Endodermal cell (in vitro differentiated cells): ENCODE data around the gene AIRE. TPM values are rescaled to one million over a fixed set of nuclear protein-coding genes. Genes with fewer than 3 reads are reported as not detected.
A peak's percentile ranks its signal among the peaks of the same experiment; 100 is the strongest.
"Not testable (repeated sequence)": the region's sequence is repeated elsewhere in the genome, so short reads cannot be mapped to it uniquely, and the experiment has no call there.

Experiments used
- DNase-seq: peaks from one replicate; pipeline ENCODE4 v3.0.0-alpha.2; 2017
- H3K27ac ChIP-seq: 2 replicates; pipeline ENCODE4 v1.5.1; 2013; ENCODE audit warnings: mild to moderate bottlenecking, low read depth, low read length, moderate library complexity
- H3K27me3 ChIP-seq: 2 replicates; pipeline ENCODE4 v1.6.1; 2013; ENCODE audit warnings: mild to moderate bottlenecking, low read length, moderate library complexity; ENCODE audit not compliant: insufficient read depth, control insufficient read depth, poor library complexity, severe bottlenecking
- H3K36me3 ChIP-seq: 2 replicates; pipeline ENCODE4 v1.7.0; 2013; ENCODE audit warnings: mild to moderate bottlenecking, low read length, moderate library complexity; ENCODE audit not compliant: control insufficient read depth, insufficient read depth
- H3K4me1 ChIP-seq: one replicate; pipeline ENCODE4 v1.7.0; 2013; ENCODE audit warnings: low read length; ENCODE audit not compliant: control insufficient read depth, insufficient read depth
- H3K4me3 ChIP-seq: 2 replicates; pipeline ENCODE4 v1.5.1; 2013; ENCODE audit warnings: mild to moderate bottlenecking, low read length, moderate library complexity
- H3K9ac ChIP-seq: 2 replicates; pipeline ENCODE4 v1.6.1; 2013; ENCODE audit warnings: mild to moderate bottlenecking, low read length, moderate library complexity; ENCODE audit not compliant: poor library complexity, severe bottlenecking; ENCODE audit errors: extremely low read depth
- H3K9me3 ChIP-seq: 2 replicates; pipeline ENCODE4 v1.6.1; 2013; ENCODE audit warnings: mild to moderate bottlenecking, low read length, moderate library complexity; ENCODE audit not compliant: control insufficient read depth
- H3K27ac Mint-ChIP-seq: 2 replicates; pipeline ENCODE4 v1.8.0; 2020; ENCODE audit warnings: mixed read lengths
- H3K27me3 Mint-ChIP-seq: 2 replicates; pipeline ENCODE4 v1.8.0; 2021; ENCODE audit warnings: mild to moderate bottlenecking, mixed read lengths; ENCODE audit not compliant: insufficient read depth
- H3K36me3 Mint-ChIP-seq: 2 replicates; pipeline ENCODE4 v1.8.0; 2020; ENCODE audit warnings: low read depth, mixed read lengths
- H3K4me1 Mint-ChIP-seq: 2 replicates; pipeline ENCODE4 v1.8.0; 2020; ENCODE audit warnings: mixed read lengths
- H3K4me3 Mint-ChIP-seq: 2 replicates; pipeline ENCODE4 v1.8.0; 2020; ENCODE audit warnings: mild to moderate bottlenecking, moderate library complexity, mixed read lengths
- H3K9me3 Mint-ChIP-seq: 2 replicates; pipeline ENCODE4 v1.8.0; 2020; ENCODE audit warnings: mild to moderate bottlenecking, mixed read lengths
- CTCF ChIP-seq: fragments of 200-600 bp; sonication (generic); conservative IDR thresholded peaks from 2 replicates; pipeline ENCODE4 v1.5.0; 2021; ENCODE audit warnings: antibody characterized with exemption, mild to moderate bottlenecking
- WGBS, 2 experiments: methylation state at CpG; one replicate each; pipeline versions ENCODE4 v1.1.5 to v1.1.7; 2013; ENCODE audit warnings: missing lambda C conversion rate in 2 of 2, mixed read lengths in 1 of 2; ENCODE audit not compliant: insufficient coverage in 1 of 2, insufficient read length in 1 of 2; 5-methylcytosine and 5-hydroxymethylcytosine counted together
- total RNA-seq, 2 donors: library from RNA; stranded (reverse); fragmentation: NEBNext Ultra II Directional in 1 of 2; extraction: Animal tissue kit (Norgen Biotek cat#: 25700) in 1 of 2; gene quantifications; 2 replicates in 1 of 2; 3 replicates in 1 of 2; pipeline ENCODE4 v1.2.1, GENCODE V29; 2021

The AIRE gene
- total RNA-seq, 2 donors from 2014 or later, result 1.2 to 2.7 TPM

GRCh38 chr21:44338971-44339910 is 53.6 kb downstream of the AIRE start, which contains the start of gene CFAP410:
Gene CFAP410, minus strand, starts transcription at chr21:44339390. Its CDS starts 196 bp downstream, at chr21:44339194.
- peaks cover 12% of the 10 kb centered on the region for H3K36me3 Mint-ChIP-seq
- peak; percentile 97 for DNase-seq
- peaks cover 44% of the 10 kb centered on the region for H3K9me3 Mint-ChIP-seq
- peaks cover 8% of the 10 kb centered on the region for H3K9me3 ChIP-seq
- H3K36me3 ChIP-seq, result peaks cover 10% of the 10 kb centered on the region
- H3K27me3 ChIP-seq, result no peaks in the 10 kb centered on the region
- H3K4me1 ChIP-seq, result peaks cover 22% of the 10 kb centered on the region
- no peaks in the 10 kb centered on the region for H3K27me3 Mint-ChIP-seq
- peak within 1 kb of the TSS; percentile 71 for H3K4me3 Mint-ChIP-seq
- WGBS, 2 experiments, result 3 to 4% methylated on average over 50 to 88 of the region's 90 CpGs
- H3K27ac Mint-ChIP-seq, result peak within 1 kb of the TSS; percentile 96
- TF ChIP-seq CTCF, result no peak
- peak within 1 kb of the TSS; percentile 92 for H3K4me3 ChIP-seq
- peaks cover 46% of the 10 kb centered on the region for H3K4me1 Mint-ChIP-seq
- H3K9ac ChIP-seq, result peak within 1 kb of the TSS; percentile 97
- H3K27ac ChIP-seq, result peak within 1 kb of the TSS; percentile 99

- Histone ChIP-seq H3K4me1 (peaks cover 22% of the 10 kb centered on the region), H3K27ac (peak overlapping the region; percentile 79), H3K9ac (peak overlapping the region; percentile 88), H3K4me3 (peak overlapping the region; percentile 25), H3K9me3 (peaks cover 26% of the 10 kb centered on the region)
- H3K4me3 Mint-ChIP-seq, result peak overlapping the region; percentile 27
- H3K27ac Mint-ChIP-seq, result peak overlapping the region; percentile 98
- not testable (repeated sequence) for H3K36me3 Mint-ChIP-seq, H3K27me3 ChIP-seq, H3K36me3 ChIP-seq, H3K27me3 Mint-ChIP-seq
- peaks cover 56% of the 10 kb centered on the region for H3K9me3 Mint-ChIP-seq
- WGBS, 2 experiments, result 45 to 75% methylated on average over 11 to 12 of the region's 12 CpGs
- peak; percentile 80 for DNase-seq
- peaks cover 51% of the 10 kb centered on the region for H3K4me1 Mint-ChIP-seq
These were observed 56.2 kb downstream of the AIRE start for GRCh38 chr21:44341726-44342458.

GRCh38 chr21:44342981-44343380 is 57.3 kb downstream of the AIRE start:
- H3K36me3 ChIP-seq, DNase-seq, H3K36me3 Mint-ChIP-seq, H3K4me3 Mint-ChIP-seq, H3K27me3 Mint-ChIP-seq, H3K27ac ChIP-seq, H3K27me3 ChIP-seq: not testable (repeated sequence)
- peak overlapping the region; percentile 88 for H3K9ac ChIP-seq
- peaks cover 26% of the 10 kb centered on the region for H3K9me3 ChIP-seq
- peaks cover 56% of the 10 kb centered on the region for H3K9me3 Mint-ChIP-seq
- H3K4me1 Mint-ChIP-seq, result peaks cover 40% of the 10 kb centered on the region
- peak overlapping the region; percentile 25 for H3K4me3 ChIP-seq
- peaks cover 22% of the 10 kb centered on the region for H3K4me1 ChIP-seq
- peak overlapping the region; percentile 98 for H3K27ac Mint-ChIP-seq
- 86 to 91% methylated on average over 8 of the region's 8 CpGs for WGBS, 2 experiments
